H1 (cell line): ENCODE measurements around the gene PHC2.

Experiments used
- RAD21 ChIP-seq, 2 experiments: IDR thresholded peaks in 1 of 2; conservative IDR thresholded peaks in 1 of 2; 2 replicates each; pipeline ENCODE4 v1.6.1; 2011; ENCODE audit warnings: low read depth in 2 of 2, low read length in 2 of 2, improper control_type of control experiment in 1 of 2, inconsistent platforms in 1 of 2, mild to moderate bottlenecking in 1 of 2, moderate library complexity in 1 of 2
- SUZ12 ChIP-seq: fragments of 200-600 bp; sonication (generic); IDR thresholded peaks from 2 replicates; pipeline ENCODE4 v1.6.1; 2012; ENCODE audit warnings: mild to moderate bottlenecking, inconsistent platforms, low read length, moderate library complexity, mixed read lengths

- no peak for TF ChIP-seq RAD21 (IDR thresholded peaks at IDR 0.05 in 1 of 2, conservative IDR thresholded peaks at IDR 0.05 in 1 of 2; ENCODE audit: low read depth in 2 of 2, low read length in 2 of 2)
- no peak for TF ChIP-seq SUZ12
Measured at GRCh38 chr1:33465316-33465715, 34.4 kb upstream of the PHC2 start.
